ENCODE data around the gene PRR19. TPM values are rescaled to one million over a fixed set of nuclear protein-coding genes. Genes with fewer than 3 reads are reported as not detected.

PRR19 gene
- total and polyA plus RNA-seq, 10 of the 15 experiments (the other 5 are each of a cell fraction or from before 2014, with no cell fraction given): 0.09 to 1.7 (median 0.73) TPM; not detected in 1

DNA sequence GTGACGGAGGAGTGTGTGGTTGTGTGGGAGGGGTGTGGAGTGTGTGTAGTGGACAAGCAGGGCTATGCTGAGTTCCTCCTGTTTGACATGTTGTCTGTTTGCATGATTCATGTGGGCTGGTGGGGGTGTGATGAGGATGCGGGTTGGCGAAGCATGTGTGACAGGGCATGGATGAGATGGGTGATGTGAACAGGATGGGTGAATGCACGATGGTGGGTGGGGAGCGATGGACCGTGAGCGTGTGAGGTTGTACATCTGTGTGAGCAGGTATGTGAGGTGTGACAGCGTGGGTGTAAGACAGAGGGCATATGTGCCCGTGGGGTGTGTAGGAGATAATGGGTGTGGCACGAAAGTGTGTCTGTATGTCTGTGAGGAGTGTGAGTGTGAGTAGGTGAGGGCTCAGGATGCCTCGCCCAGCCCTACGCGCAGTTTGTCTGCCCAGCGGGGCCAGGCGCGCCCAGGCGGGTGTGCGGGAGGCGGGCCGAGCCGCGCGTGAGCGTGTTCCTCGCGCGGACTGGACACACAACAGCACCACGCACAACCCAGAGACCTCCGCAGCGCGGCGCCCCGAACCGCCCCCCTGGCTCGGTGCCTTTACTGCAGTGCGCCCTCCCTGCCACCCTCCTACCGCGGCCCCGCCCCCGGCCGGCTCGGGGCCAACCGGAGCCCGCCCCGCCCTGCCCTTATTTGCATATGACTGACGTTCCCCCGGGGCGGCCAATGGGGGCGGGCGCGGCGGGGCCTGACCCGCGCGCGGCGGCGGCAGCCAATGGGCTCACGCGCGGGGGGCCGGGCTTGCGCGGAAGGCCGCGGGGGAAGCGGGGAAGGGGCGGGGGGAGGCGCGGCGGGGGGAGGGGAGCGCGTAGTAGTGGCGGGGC, 18.5 kb upstream of the PRR19 start:
- H3K9ac ChIP-seq (ENCODE audit: control insufficient read depth, insufficient read depth, low read length): peak overlapping the region; percentile 62; the same call in 1 of the 2 replicates
- intact Hi-C loops (cut with micrococcal nuclease; ENCODE audit: unreplicated experiment): loop anchor here (2.0 to 5.0 kb wide), 4 partner anchors 15 to 176 kb away; partner anchors contain the start of genes CIC and POU2F2
- peaks cover 36% of the 10 kb centered on the region for H3K79me2 ChIP-seq (ENCODE audit: control insufficient read depth, insufficient read depth, low read length)
- H3K36me3 ChIP-seq (ENCODE audit: control insufficient read depth in 2 of 2, insufficient read depth in 2 of 2, low read length in 1 of 2): peaks cover 5 to 6% of the 10 kb centered on the region in 2 experiments
- peaks cover 50% of the 10 kb centered on the region for H3K4me1 ChIP-seq (ENCODE audit: control insufficient read depth, insufficient read depth, low read length)
- H4K20me1 ChIP-seq (ENCODE audit: control insufficient read depth, insufficient read depth): no peaks in the 10 kb centered on the region; the same call in 1 of the 2 replicates
- H3K9me3 ChIP-seq (replicated peaks; ENCODE audit: control insufficient read depth, insufficient read depth, low read length): no peaks in the 10 kb centered on the region
- DNase-seq (ENCODE audit: low read depth, low spot score) (peak; percentile 69), ATAC-seq (peak; percentile 66), FAIRE-seq (peak; percentile 49)
- no peak overlapping the region; the same call in 1 of the 2 replicates for H2AFZ ChIP-seq (ENCODE audit: control insufficient read depth, low read depth, low read length)
- 1% methylated on average over 27 of the region's 74 CpGs for WGBS (ENCODE audit: insufficient coverage, insufficient replicate concordance, low lambda C conversion rate, missing lambda C conversion rate)
- in situ Hi-C loops (cut with MboI): no loop called here
- peak overlapping the region; percentile 61 for H3K4me3 ChIP-seq
- no TSS peak for BruUV-seq (replicated peaks)
- POLR2A ChIA-PET: interaction anchor here (0.5 to 5.1 kb wide), 13 partner anchors 13 to 170 kb away, joined by 3 to 51 read pairs (median 4); partner anchors contain the start of genes GSK3A and POU2F2
- CTCF ChIA-PET: interaction anchor here (0.6 to 6.7 kb wide), 7 partner anchors 13 to 151 kb away, joined by 3 to 111 read pairs (median 4); partner anchors contain the start of gene GSK3A
- H3K27me3 ChIP-seq (replicated peaks in 1 of 2; ENCODE audit: control insufficient read depth in 2 of 2, insufficient read depth in 2 of 2, low read length in 1 of 2): no peaks in the 10 kb centered on the region
- H3K27ac ChIP-seq (ENCODE audit: control insufficient read depth, insufficient read depth): peak overlapping the region; percentile 78
- RAD21 ChIA-PET (ENCODE audit: unreplicated experiment): interaction anchor here (0.8 to 5.5 kb wide), 4 partner anchors 39 to 155 kb away, joined by 3 to 82 read pairs (median 6); partner anchors contain the start of genes GSK3A and POU2F2
- SMC1A ChIA-PET (ENCODE audit: uncharacterized antibody, unreplicated experiment): interaction anchor here (0.6 to 1.5 kb wide), 3 partner anchors 13 to 53 kb away, joined by 3 to 5 read pairs (median 4); no protein-coding TSS in a partner anchor
- peak overlapping the region; percentile 97 for H3K4me2 ChIP-seq (ENCODE audit: control insufficient read depth, insufficient read depth)
- TF ChIP-seq, protein P1, sequence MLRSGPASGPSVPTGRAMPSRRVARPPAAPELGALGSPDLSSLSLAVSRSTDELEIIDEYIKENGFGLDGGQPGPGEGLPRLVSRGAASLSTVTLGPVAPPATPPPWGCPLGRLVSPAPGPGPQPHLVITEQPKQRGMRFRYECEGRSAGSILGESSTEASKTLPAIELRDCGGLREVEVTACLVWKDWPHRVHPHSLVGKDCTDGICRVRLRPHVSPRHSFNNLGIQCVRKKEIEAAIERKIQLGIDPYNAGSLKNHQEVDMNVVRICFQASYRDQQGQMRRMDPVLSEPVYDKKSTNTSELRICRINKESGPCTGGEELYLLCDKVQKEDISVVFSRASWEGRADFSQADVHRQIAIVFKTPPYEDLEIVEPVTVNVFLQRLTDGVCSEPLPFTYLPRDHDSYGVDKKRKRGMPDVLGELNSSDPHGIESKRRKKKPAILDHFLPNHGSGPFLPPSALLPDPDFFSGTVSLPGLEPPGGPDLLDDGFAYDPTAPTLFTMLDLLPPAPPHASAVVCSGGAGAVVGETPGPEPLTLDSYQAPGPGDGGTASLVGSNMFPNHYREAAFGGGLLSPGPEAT (IDR thresholded peaks at IDR 0.05; ENCODE audit: low read depth): peak; percentile 76
- TF ChIP-seq HDAC2 (IDR thresholded peaks at IDR 0.05) (no peak), NFIC (IDR thresholded peaks at IDR 0.05; ENCODE audit: low read depth, low read length) (no peak), STAT3 (IDR thresholded peaks at IDR 0.05; ENCODE audit: low read depth, low read length) (no peak), MEF2A (IDR thresholded peaks at IDR 0.05; ENCODE audit: insufficient read depth, low read depth, low read length) (no peak), KDM1A (IDR thresholded peaks at IDR 0.05; ENCODE audit: borderline replicate concordance) (no peak)
- TF ChIP-seq, protein P2, sequence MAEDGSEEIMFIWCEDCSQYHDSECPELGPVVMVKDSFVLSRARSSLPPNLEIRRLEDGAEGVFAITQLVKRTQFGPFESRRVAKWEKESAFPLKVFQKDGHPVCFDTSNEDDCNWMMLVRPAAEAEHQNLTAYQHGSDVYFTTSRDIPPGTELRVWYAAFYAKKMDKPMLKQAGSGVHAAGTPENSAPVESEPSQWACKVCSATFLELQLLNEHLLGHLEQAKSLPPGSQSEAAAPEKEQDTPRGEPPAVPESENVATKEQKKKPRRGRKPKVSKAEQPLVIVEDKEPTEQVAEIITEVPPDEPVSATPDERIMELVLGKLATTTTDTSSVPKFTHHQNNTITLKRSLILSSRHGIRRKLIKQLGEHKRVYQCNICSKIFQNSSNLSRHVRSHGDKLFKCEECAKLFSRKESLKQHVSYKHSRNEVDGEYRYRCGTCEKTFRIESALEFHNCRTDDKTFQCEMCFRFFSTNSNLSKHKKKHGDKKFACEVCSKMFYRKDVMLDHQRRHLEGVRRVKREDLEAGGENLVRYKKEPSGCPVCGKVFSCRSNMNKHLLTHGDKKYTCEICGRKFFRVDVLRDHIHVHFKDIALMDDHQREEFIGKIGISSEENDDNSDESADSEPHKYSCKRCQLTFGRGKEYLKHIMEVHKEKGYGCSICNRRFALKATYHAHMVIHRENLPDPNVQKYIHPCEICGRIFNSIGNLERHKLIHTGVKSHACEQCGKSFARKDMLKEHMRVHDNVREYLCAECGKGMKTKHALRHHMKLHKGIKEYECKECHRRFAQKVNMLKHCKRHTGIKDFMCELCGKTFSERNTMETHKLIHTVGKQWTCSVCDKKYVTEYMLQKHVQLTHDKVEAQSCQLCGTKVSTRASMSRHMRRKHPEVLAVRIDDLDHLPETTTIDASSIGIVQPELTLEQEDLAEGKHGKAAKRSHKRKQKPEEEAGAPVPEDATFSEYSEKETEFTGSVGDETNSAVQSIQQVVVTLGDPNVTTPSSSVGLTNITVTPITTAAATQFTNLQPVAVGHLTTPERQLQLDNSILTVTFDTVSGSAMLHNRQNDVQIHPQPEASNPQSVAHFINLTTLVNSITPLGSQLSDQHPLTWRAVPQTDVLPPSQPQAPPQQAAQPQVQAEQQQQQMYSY (CRISPR knock-in tag; IDR thresholded peaks at IDR 0.05): no peak
- TF ChIP-seq, protein P3, sequence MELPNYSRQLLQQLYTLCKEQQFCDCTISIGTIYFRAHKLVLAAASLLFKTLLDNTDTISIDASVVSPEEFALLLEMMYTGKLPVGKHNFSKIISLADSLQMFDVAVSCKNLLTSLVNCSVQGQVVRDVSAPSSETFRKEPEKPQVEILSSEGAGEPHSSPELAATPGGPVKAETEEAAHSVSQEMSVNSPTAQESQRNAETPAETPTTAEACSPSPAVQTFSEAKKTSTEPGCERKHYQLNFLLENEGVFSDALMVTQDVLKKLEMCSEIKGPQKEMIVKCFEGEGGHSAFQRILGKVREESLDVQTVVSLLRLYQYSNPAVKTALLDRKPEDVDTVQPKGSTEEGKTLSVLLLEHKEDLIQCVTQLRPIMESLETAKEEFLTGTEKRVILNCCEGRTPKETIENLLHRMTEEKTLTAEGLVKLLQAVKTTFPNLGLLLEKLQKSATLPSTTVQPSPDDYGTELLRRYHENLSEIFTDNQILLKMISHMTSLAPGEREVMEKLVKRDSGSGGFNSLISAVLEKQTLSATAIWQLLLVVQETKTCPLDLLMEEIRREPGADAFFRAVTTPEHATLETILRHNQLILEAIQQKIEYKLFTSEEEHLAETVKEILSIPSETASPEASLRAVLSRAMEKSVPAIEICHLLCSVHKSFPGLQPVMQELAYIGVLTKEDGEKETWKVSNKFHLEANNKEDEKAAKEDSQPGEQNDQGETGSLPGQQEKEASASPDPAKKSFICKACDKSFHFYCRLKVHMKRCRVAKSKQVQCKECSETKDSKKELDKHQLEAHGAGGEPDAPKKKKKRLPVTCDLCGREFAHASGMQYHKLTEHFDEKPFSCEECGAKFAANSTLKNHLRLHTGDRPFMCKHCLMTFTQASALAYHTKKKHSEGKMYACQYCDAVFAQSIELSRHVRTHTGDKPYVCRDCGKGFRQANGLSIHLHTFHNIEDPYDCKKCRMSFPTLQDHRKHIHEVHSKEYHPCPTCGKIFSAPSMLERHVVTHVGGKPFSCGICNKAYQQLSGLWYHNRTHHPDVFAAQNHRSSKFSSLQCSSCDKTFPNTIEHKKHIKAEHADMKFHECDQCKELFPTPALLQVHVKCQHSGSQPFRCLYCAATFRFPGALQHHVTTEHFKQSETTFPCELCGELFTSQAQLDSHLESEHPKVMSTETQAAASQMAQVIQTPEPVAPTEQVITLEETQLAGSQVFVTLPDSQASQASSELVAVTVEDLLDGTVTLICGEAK (IDR thresholded peaks at IDR 0.05; ENCODE audit: borderline replicate concordance): no peak

Data from GM12878 (cell line).